ENCODE measurements around the gene FBXW11.

DNA sequence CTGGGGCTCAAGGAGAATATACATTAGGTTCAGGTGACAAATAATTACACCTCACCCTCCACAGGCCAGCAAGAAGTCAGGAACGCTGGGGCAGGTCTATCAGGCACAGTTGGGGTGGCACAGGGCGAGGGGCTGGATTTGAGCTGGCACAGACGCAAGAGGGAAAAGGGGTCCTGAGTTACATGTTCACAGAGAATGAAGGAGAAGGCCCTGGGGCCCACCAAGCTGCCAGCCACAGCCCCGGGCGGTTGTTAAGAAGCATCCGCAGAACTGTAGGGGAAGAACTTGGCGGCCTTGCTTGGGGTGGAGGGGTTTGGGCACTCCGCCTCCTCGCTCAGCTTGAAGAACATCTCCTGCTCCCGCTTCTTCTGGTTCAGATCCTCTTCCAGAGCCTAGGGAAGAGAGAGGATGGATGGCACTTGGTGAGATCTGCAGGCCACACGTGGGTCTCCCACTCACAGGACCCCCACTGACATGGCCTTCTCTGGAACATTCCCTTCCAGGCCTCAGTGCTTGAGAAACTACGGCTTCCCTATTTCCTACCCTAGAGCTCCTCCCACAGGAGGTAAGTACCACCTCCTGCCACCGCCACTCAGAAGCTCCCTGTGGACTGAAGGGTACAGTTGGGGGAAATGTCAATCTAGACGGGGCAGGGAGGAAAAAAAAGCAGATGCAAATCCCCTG lies 38.3 kb upstream of the FBXW11 start:
- TF ChIP-seq, protein P1, sequence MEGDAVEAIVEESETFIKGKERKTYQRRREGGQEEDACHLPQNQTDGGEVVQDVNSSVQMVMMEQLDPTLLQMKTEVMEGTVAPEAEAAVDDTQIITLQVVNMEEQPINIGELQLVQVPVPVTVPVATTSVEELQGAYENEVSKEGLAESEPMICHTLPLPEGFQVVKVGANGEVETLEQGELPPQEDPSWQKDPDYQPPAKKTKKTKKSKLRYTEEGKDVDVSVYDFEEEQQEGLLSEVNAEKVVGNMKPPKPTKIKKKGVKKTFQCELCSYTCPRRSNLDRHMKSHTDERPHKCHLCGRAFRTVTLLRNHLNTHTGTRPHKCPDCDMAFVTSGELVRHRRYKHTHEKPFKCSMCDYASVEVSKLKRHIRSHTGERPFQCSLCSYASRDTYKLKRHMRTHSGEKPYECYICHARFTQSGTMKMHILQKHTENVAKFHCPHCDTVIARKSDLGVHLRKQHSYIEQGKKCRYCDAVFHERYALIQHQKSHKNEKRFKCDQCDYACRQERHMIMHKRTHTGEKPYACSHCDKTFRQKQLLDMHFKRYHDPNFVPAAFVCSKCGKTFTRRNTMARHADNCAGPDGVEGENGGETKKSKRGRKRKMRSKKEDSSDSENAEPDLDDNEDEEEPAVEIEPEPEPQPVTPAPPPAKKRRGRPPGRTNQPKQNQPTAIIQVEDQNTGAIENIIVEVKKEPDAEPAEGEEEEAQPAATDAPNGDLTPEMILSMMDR (IDR thresholded peaks at IDR 0.05): no peak
- TF ChIP-seq EZH2 (IDR thresholded peaks at IDR 0.05; ENCODE audit: borderline replicate concordance, insufficient read depth, low read depth, low read length, poor library complexity, severe bottlenecking): no peak
